Uterus (tissue), 2 donors: ENCODE measurements around the gene MYOCD.

ENCODE experiments used
- CTCF ChIP-seq, 4 experiments: fragments of 200-600 bp in 2 of 4; fragments of 450-650 bp in 2 of 4; sonication (generic) in 2 of 4; IDR thresholded peaks; one replicate each; pipeline ENCODE4 v1.5.1; 2016 to 2019; ENCODE audit warnings: antibody characterized with exemption in 4 of 4, mild to moderate bottlenecking in 2 of 4, moderate library complexity in 1 of 4
- POLR2A ChIP-seq, 2 donors: fragments of 450-650 bp; IDR thresholded peaks; one replicate each; pipeline ENCODE4 v1.6.1; 2016; ENCODE audit warnings: antibody characterized with exemption in 2 of 2, mild to moderate bottlenecking in 1 of 2, moderate library complexity in 1 of 2

- TF ChIP-seq POLR2A (IDR thresholded peaks at IDR 0.05) (no peak), CTCF (IDR thresholded peaks at IDR 0.05) (no peak)
These were observed 46.7 kb downstream of the MYOCD start for GRCh38 chr17:12712415-12712814.
